Aorta (tissue), 5 donors: ENCODE data around the gene CACNB4. TPM values are rescaled to one million over a fixed set of nuclear protein-coding genes. Genes with fewer than 3 reads are reported as not detected.

ENCODE experiments used
- ATAC-seq: fragments of 200-7000 bp; cut with Tn5 transposase; one replicate; pipeline ENCODE4 v1.9.1; 2022; ENCODE audit warnings: moderate library complexity; ENCODE audit not compliant: low FRiP score
- DNase-seq, 2 donors: peaks; one replicate each; pipeline ENCODE4 v3.0.0-alpha.2; 2020
- H3K27ac ChIP-seq, 2 donors: one replicate each; pipeline ENCODE4 v1.5.1; 2013; ENCODE audit warnings: low read length in 2 of 2, mild to moderate bottlenecking in 2 of 2, moderate library complexity in 2 of 2, control low read depth in 1 of 2, inconsistent platforms in 1 of 2, low read depth in 1 of 2
- H3K27me3 ChIP-seq, 2 donors: one replicate each; pipeline ENCODE4 v1.6.1; 2013; ENCODE audit warnings: control low read depth in 1 of 2, low read length in 1 of 2, mild to moderate bottlenecking in 1 of 2, moderate library complexity in 1 of 2; ENCODE audit not compliant: insufficient read depth in 2 of 2, control insufficient read depth in 1 of 2
- H3K36me3 ChIP-seq, 2 donors: one replicate each; pipeline ENCODE4 v1.6.1; 2013; ENCODE audit warnings: control low read depth in 1 of 2, low read length in 1 of 2, mild to moderate bottlenecking in 1 of 2; ENCODE audit not compliant: insufficient read depth in 2 of 2, control insufficient read depth in 1 of 2
- H3K4me1 ChIP-seq, 2 donors: one replicate each; pipeline ENCODE4 v1.6.1; 2013; ENCODE audit warnings: low read length in 2 of 2, control low read depth in 1 of 2, mild to moderate bottlenecking in 1 of 2, moderate library complexity in 1 of 2; ENCODE audit not compliant: insufficient read depth in 2 of 2, control insufficient read depth in 1 of 2
- H3K4me3 ChIP-seq, 2 donors: one replicate each; pipeline ENCODE4 v1.5.1; 2013; ENCODE audit warnings: low read length in 2 of 2, control low read depth in 1 of 2, mild to moderate bottlenecking in 1 of 2
- H3K9me3 ChIP-seq: one replicate; pipeline ENCODE4 v1.6.1; 2013; ENCODE audit warnings: mild to moderate bottlenecking, low read length; ENCODE audit not compliant: control insufficient read depth
- WGBS, 2 donors: extraction: QIAGEN DNeasy Blood & Tissue Kit; methylation state at CpG; one replicate each; pipeline ENCODE4 v1.1.7; 2013; 5-methylcytosine and 5-hydroxymethylcytosine counted together
- intact Hi-C, 2 donors: fragments of 100-400 bp; cut with DNase I; formaldehyde crosslinking; loops; one replicate each; pipeline versions ENCODE4 v1.14.2 to v1.15.0; 2022
- polyA plus RNA-seq, 2 donors: library from polyadenylated mRNA; stranded (reverse); fragments of 200-250 nt; gene quantifications; one replicate each; pipeline ENCODE4 v1.2.3, GENCODE V29; 2013
- total RNA-seq, 2 donors: library from RNA; stranded (reverse); fragmentation: NEBNext Ultra II Directional; extraction: Animal tissue kit (Norgen Biotek cat#: 25700); gene quantifications; one replicate each; pipeline ENCODE4 v1.2.1, GENCODE V29; 2021
- donor health status: healthy with polysubstance abuse.
- donor health status: Bipolar disorder and iron deficiency.
- donor health status: DM: no; HTN: no; CAD: no.
- donor health status: DM: no; HTN: no; CAD: no.
- donor health status: DM: yes; HTN: yes; CAD: no.

The CACNB4 gene
- total and polyA plus RNA-seq, 4 donors: 1.2 to 14.3 (median 3.2) TPM

GRCh38 chr2:151816843-151817242 is 282.0 kb downstream of the CACNB4 start:
- intact Hi-C loops: loop anchor here in 1 of 2 donors (10.0 kb wide), 1 partner anchor 202 kb away; no protein-coding TSS in a partner anchor
- Histone ChIP-seq H3K9me3 (no peaks in the 10 kb centered on the region), H3K27ac (no peak overlapping the region), H3K4me3 (no peak overlapping the region), H3K27me3 (no peaks in the 10 kb centered on the region), H3K4me1 (peaks cover 2 to 4% of the 10 kb centered on the region in 2 donors), H3K36me3 (peaks cover 0 to 5% of the 10 kb centered on the region in 2 donors)
- ATAC-seq (no peak), DNase-seq (no peak)
- 95 to 96% methylated on average over 2 of the region's 2 CpGs for WGBS, 2 donors

DNA sequence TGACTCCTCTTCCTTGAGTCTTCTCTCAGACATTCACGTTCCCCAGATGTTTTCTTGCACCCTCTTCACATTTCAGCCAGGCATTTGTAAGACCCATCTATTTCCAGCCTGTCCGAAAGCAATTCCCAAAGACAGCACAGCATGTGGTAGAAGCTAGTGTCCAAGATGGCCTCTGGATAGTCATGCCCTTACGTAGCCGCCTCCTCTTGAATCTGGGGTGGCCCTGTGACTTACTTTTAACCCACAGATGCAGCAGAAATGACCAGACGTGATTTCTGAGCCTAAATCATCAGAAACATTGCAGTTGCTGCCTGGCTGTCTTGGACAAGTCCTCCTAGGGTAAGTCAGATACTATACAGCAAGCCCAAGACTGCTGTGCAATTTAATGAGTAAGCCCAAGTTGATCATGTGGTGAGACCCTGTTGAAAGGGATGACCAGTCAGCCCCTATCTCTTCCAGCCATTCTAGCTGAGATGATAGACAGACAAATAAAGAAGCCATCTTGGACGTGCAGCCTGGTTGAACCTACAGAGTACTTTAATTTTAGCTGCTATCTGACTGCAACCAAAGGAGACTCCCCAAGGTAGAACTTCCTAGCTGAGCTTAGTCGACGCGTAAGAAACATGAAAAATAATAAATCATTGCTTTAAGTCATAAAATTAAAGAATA is 282.9 kb downstream of the CACNB4 start:
- no peak for ATAC-seq
- 91 to 92% methylated on average over 9 of the region's 9 CpGs for WGBS, 2 donors
- Histone ChIP-seq H3K4me3 (no peak overlapping the region), H3K9me3 (no peaks in the 10 kb centered on the region), H3K4me1 (peaks cover 2 to 4% of the 10 kb centered on the region in 2 donors), H3K27me3 (no peaks in the 10 kb centered on the region), H3K27ac (no peak overlapping the region), H3K36me3 (peaks cover 0 to 5% of the 10 kb centered on the region in 2 donors)
- intact Hi-C loops: loop anchor here in 1 of 2 donors (10.0 kb wide), 1 partner anchor 201 kb away; no protein-coding TSS in a partner anchor
- DNase-seq: no peak

GRCh38 chr2:151810489-151810888 is 288.4 kb downstream of the CACNB4 start:
- intact Hi-C loops: loop anchor here in 1 of 2 donors (10.0 kb wide), 1 partner anchor 196 kb away; no protein-coding TSS in a partner anchor
- H3K36me3 ChIP-seq: peaks cover 0 to 5% of the 10 kb centered on the region in 2 donors
- H3K9me3 ChIP-seq: no peaks in the 10 kb centered on the region
- peaks cover 0 to 3% of the 10 kb centered on the region in 2 donors for H3K4me1 ChIP-seq
- no peak overlapping the region for H3K4me3 ChIP-seq
- DNase-seq: no peak
- no peak overlapping the region for H3K27ac ChIP-seq
- WGBS, 2 donors: 91 to 97% methylated on average over 1 of the region's 1 CpG
- H3K27me3 ChIP-seq: no peaks in the 10 kb centered on the region
- no peak for ATAC-seq

GRCh38 chr2:151809073-151809383 is 289.8 kb downstream of the CACNB4 start:
- WGBS, 2 donors: 9 to 25% methylated on average over 1 of the region's 1 CpG
- Histone ChIP-seq H3K27ac (no peak overlapping the region), H3K27me3 (no peaks in the 10 kb centered on the region), H3K9me3 (no peaks in the 10 kb centered on the region), H3K4me1 (peaks cover 0 to 3% of the 10 kb centered on the region in 2 donors), H3K36me3 (peaks cover 2 to 5% of the 10 kb centered on the region in 2 donors), H3K4me3 (no peak overlapping the region)
- no peak for DNase-seq
- no peak for ATAC-seq
- intact Hi-C loops: no loop called here

GRCh38 chr2:151808258-151809072 is 290.4 kb downstream of the CACNB4 start:
- Histone ChIP-seq H3K36me3 (peaks cover 2 to 5% of the 10 kb centered on the region in 2 donors), H3K27me3 (no peaks in the 10 kb centered on the region), H3K27ac (no peak overlapping the region), H3K4me3 (no peak overlapping the region), H3K9me3 (no peaks in the 10 kb centered on the region), H3K4me1 (peaks cover 0 to 3% of the 10 kb centered on the region in 2 donors)
- WGBS, 2 donors: 95 to 96% methylated on average over 5 of the region's 5 CpGs
- intact Hi-C loops: no loop called here
- ATAC-seq: no peak
- no peak for DNase-seq

DNA sequence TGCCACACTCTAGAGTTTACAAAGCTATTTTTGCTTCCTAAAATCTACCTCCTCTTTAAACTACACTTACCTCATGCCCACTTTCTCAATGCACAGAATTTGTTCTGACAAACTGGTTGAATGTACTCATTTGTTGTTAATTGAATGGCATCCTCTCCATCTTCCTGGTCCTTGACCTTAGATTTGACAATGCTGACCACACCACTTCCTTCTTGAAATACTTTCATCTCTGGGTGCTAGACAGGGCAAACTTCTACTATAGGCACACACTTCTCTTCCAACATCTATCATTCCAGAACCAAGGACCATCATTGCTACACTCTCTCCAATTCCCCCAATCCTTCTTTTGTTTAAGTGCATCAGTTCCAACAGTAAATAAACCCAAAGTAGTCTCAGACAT is 292.9 kb downstream of the CACNB4 start:
- Histone ChIP-seq H3K4me1 (peaks cover 0 to 3% of the 10 kb centered on the region in 2 donors), H3K4me3 (no peak overlapping the region), H3K9me3 (no peaks in the 10 kb centered on the region), H3K27me3 (no peaks in the 10 kb centered on the region), H3K27ac (no peak overlapping the region), H3K36me3 (peaks cover 0 to 3% of the 10 kb centered on the region in 2 donors)
- DNase-seq (no peak), ATAC-seq (no peak)
- intact Hi-C loops: no loop called here

DNA sequence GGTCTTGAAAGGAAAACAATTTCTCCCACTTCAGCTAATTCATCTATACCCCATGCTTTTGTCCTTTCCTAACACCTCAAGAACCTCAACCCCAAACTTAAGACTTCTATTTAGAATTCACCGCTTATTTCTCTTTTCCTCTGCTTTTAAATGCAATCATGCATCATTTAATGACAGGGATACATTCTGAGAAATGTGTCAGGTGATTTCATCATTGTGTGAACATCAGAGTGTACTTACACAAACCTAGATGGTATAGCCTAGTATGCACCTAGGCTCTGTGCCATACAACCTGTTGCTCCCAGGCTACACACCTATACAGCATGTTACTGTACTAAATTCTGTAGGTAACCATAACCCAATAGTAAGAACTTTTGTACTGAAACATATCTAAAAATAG is 293.5 kb downstream of the CACNB4 start:
- peaks cover 0 to 3% of the 10 kb centered on the region in 2 donors for H3K4me1 ChIP-seq
- no peaks in the 10 kb centered on the region for H3K27me3 ChIP-seq
- 99 to 100% methylated on average over 1 of the region's 1 CpG for WGBS, 2 donors
- DNase-seq (no peak), ATAC-seq (no peak)
- H3K36me3 ChIP-seq: peaks cover 0 to 3% of the 10 kb centered on the region in 2 donors
- intact Hi-C loops: no loop called here
- H3K27ac ChIP-seq: no peak overlapping the region
- H3K9me3 ChIP-seq: no peaks in the 10 kb centered on the region
- H3K4me3 ChIP-seq: no peak overlapping the region

DNA sequence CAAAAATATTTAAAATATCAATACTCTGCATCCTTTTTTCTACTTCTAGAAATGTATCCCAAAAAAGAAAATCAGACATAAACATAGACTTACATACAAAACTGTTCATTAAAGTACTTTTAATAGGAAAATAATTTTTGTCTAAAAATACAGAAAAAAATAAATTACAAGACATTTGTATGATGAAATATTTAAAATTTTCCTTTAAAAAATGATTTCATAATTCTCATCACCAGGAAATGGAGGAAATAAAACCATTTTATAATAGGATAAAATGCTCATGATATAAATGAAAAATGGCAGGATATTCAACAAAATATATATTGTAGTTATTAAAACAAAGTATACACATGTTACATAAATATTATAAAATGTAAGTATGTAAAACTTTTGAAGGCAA is 295.0 kb downstream of the CACNB4 start:
- H3K36me3 ChIP-seq: peaks cover 0 to 3% of the 10 kb centered on the region in 2 donors
- DNase-seq: no peak
- H3K27ac ChIP-seq: no peak overlapping the region
- intact Hi-C loops: no loop called here
- no peak for ATAC-seq
- H3K4me3 ChIP-seq: no peak overlapping the region
- peaks cover 0 to 3% of the 10 kb centered on the region in 2 donors for H3K4me1 ChIP-seq
- no peaks in the 10 kb centered on the region for H3K27me3 ChIP-seq
- no peaks in the 10 kb centered on the region for H3K9me3 ChIP-seq

DNA sequence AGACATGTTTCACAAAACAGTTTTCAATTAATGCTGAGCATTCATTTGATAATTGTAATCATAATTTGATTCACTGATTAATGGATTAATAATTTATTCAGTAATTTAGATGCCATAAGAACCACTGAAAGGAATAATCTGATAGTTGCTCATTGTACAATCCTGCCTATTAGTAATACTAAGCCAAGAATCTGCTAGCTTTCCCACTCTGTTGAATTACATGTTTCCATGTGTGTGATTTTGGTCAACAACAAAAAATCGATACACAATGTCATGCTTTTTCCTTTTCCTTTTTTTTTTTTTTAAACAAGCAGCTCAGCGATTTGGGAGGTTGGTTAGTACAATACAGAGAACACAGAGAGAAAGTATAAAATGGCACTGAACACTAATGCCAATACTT is 296.5 kb downstream of the CACNB4 start:
- no peak for ATAC-seq
- peaks cover 0 to 3% of the 10 kb centered on the region in 2 donors for H3K4me1 ChIP-seq
- H3K27me3 ChIP-seq: no peaks in the 10 kb centered on the region
- H3K27ac ChIP-seq: no peak overlapping the region
- intact Hi-C loops: no loop called here
- no peaks in the 10 kb centered on the region for H3K9me3 ChIP-seq
- WGBS, 2 donors: 88 to 91% methylated on average over 2 of the region's 2 CpGs
- DNase-seq: no peak
- no peak overlapping the region for H3K4me3 ChIP-seq
- H3K36me3 ChIP-seq: peaks cover 0 to 3% of the 10 kb centered on the region in 2 donors
